ENCODE measurements around the gene ZNF516. TPM values are rescaled to one million over a fixed set of nuclear protein-coding genes. Genes with fewer than 3 reads are reported as not detected.

Gene ZNF516
- polyA plus RNA-seq, 2 of the 4 experiments (the other 2 are of a cell fraction) = 3.9 to 4.9 TPM

- FAIRE-seq (no peak), DNase-seq (ENCODE audit: low read depth in 1 of 2, low spot score in 1 of 2) (no peak), ATAC-seq (no peak)
- H3K9me3 ChIP-seq = no peaks in the 10 kb centered on the region
- TF ChIP-seq CHD4 (IDR thresholded peaks at IDR 0.05; ENCODE audit: borderline replicate concordance) (no peak), ZC3H11A (IDR thresholded peaks at IDR 0.05) (no peak), POLR2AphosphoS2 (conservative IDR thresholded peaks at IDR 0.05; ENCODE audit: low read length) (no peak), NFE2L2 (conservative IDR thresholded peaks at IDR 0.05; ENCODE audit: low read length) (no peak)
- TF ChIP-seq, protein P1, sequence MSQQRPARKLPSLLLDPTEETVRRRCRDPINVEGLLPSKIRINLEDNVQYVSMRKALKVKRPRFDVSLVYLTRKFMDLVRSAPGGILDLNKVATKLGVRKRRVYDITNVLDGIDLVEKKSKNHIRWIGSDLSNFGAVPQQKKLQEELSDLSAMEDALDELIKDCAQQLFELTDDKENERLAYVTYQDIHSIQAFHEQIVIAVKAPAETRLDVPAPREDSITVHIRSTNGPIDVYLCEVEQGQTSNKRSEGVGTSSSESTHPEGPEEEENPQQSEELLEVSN (IDR thresholded peaks at IDR 0.05; ENCODE audit: borderline replicate concordance, low read depth) = no peak
- ChIA-PET POLR2A (no interaction called here), CTCF (no interaction called here)
- no peak overlapping the region for H3K27ac ChIP-seq
- H3K4me2 ChIP-seq = no peak overlapping the region
- peaks cover 33% of the 10 kb centered on the region for H3K4me1 ChIP-seq
- no peak overlapping the region for H3K4me3 ChIP-seq
- WGBS (ENCODE audit: missing lambda C conversion rate) = 93% methylated on average over 4 of the region's 4 CpGs
These were observed 38.2 kb downstream of the ZNF516 start for GRCh38 chr18:76456823-76457222.

DNA sequence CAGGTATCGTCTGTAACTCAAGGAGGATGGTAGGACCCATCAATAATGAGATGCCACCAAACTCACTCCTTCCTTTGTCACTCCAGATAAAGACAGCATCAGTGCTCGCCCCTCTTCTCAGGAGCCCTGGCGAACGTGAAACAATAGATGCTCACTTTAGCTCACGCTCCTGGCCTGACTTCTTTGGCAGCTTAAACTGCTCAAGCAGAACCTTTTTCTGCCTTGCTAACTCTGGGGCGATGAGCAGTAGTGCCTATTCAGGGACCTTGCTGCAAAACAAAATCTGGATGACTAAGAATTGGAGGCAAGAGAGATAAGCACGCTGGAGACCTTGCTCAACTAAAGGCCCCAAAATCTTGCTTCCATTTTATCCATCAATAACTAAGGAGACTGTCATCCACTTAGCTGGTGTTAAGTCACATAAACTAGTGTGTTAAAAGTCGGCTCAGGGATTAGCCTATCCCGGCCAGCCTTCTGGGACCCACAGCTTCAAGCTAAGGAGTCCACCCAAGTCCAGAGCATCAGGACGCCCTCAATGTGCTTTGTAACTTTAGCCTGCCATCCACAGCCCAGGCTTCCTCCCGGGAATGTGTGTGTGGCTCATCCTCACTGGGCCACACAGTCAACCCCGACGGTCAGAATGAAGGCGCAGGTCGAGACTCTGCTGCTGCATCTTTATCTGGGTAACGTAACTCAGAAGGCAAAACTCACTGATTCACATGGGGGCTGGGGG is 38.9 kb downstream of the ZNF516 start:
- ChIA-PET POLR2A (no interaction called here), CTCF (no interaction called here)
- H3K4me2 ChIP-seq = no peak overlapping the region
- TF ChIP-seq EP300 (IDR thresholded peaks at IDR 0.05) (no peak), GATA3 (IDR thresholded peaks at IDR 0.05; ENCODE audit: borderline replicate concordance) (no peak), RFX5 (IDR thresholded peaks at IDR 0.05) (no peak), EHF (CRISPR knock-in tag; IDR thresholded peaks at IDR 0.05) (no peak), ESRRA (IDR thresholded peaks at IDR 0.05; ENCODE audit: borderline replicate concordance, low read length) (no peak), KDM1A (IDR thresholded peaks at IDR 0.05; ENCODE audit: low read depth) (no peak), BCL3 (IDR thresholded peaks at IDR 0.05) (no peak), FOSL2 (IDR thresholded peaks at IDR 0.05) (no peak), FOSL2 (CRISPR knock-in tag; IDR thresholded peaks at IDR 0.05) (no peak), HES2 (IDR thresholded peaks at IDR 0.05) (no peak), NPAS2 (CRISPR knock-in tag; IDR thresholded peaks at IDR 0.05; ENCODE audit: borderline replicate concordance) (no peak), SREBF2 (IDR thresholded peaks at IDR 0.05) (no peak), NFE2L2 (conservative IDR thresholded peaks at IDR 0.05; ENCODE audit: low read length) (no peak), CHD2 (IDR thresholded peaks at IDR 0.05; ENCODE audit: low read length, partially characterized antibody) (no peak), FOXS1 (CRISPR knock-in tag; IDR thresholded peaks at IDR 0.05) (no peak)
- TF ChIP-seq, protein P2, sequence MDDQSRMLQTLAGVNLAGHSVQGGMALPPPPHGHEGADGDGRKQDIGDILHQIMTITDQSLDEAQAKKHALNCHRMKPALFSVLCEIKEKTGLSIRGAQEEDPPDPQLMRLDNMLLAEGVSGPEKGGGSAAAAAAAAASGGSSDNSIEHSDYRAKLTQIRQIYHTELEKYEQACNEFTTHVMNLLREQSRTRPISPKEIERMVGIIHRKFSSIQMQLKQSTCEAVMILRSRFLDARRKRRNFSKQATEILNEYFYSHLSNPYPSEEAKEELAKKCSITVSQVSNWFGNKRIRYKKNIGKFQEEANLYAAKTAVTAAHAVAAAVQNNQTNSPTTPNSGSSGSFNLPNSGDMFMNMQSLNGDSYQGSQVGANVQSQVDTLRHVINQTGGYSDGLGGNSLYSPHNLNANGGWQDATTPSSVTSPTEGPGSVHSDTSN (IDR thresholded peaks at IDR 0.05) = no peak
- TF ChIP-seq, protein P3, sequence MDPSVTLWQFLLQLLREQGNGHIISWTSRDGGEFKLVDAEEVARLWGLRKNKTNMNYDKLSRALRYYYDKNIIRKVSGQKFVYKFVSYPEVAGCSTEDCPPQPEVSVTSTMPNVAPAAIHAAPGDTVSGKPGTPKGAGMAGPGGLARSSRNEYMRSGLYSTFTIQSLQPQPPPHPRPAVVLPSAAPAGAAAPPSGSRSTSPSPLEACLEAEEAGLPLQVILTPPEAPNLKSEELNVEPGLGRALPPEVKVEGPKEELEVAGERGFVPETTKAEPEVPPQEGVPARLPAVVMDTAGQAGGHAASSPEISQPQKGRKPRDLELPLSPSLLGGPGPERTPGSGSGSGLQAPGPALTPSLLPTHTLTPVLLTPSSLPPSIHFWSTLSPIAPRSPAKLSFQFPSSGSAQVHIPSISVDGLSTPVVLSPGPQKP (IDR thresholded peaks at IDR 0.05; ENCODE audit: low read depth, low read length) = no peak
- TF ChIP-seq, protein P1 (IDR thresholded peaks at IDR 0.05; ENCODE audit: borderline replicate concordance, low read depth) = no peak
- DNase-seq (ENCODE audit: low read depth in 1 of 2, low spot score in 1 of 2) (no peak), ATAC-seq (no peak), FAIRE-seq (no peak)
- no peak overlapping the region for H3K27ac ChIP-seq
- peaks cover 33% of the 10 kb centered on the region for H3K4me1 ChIP-seq
- H3K9me3 ChIP-seq = no peaks in the 10 kb centered on the region
- WGBS (ENCODE audit: missing lambda C conversion rate) = 93% methylated on average over 12 of the region's 16 CpGs
- H3K4me3 ChIP-seq = no peak overlapping the region

Data from A549 (cell line).